Activated T-helper 1 cell treated with anti-CD3 and anti-CD28 coated beads, Interleukin-2, amount 50 U/mL, for 16 hours (primary cell): ENCODE results near the gene TLR9.
"Not testable (repeated sequence)": the region's sequence is repeated elsewhere in the genome, so short reads cannot be mapped to it uniquely, and the experiment has no call there.

Source experiments
- DNase-seq, 2 donors: peaks; one replicate each; pipeline ENCODE4 v3.0.0-alpha.2; 2020; ENCODE audit warnings: low read depth in 1 of 2, low spot score in 1 of 2

The TLR9 gene

GRCh38 chr3:52196977-52197376, 28.5 kb downstream of the TLR9 start:
- no peak for DNase-seq

- DNase-seq, result no peak
Observed at GRCh38 chr3:52195823-52196331, 29.6 kb downstream of the TLR9 start.

GRCh38 chr3:52195291-52195597, 30.2 kb downstream of the TLR9 start:
- DNase-seq, result no peak

DNA sequence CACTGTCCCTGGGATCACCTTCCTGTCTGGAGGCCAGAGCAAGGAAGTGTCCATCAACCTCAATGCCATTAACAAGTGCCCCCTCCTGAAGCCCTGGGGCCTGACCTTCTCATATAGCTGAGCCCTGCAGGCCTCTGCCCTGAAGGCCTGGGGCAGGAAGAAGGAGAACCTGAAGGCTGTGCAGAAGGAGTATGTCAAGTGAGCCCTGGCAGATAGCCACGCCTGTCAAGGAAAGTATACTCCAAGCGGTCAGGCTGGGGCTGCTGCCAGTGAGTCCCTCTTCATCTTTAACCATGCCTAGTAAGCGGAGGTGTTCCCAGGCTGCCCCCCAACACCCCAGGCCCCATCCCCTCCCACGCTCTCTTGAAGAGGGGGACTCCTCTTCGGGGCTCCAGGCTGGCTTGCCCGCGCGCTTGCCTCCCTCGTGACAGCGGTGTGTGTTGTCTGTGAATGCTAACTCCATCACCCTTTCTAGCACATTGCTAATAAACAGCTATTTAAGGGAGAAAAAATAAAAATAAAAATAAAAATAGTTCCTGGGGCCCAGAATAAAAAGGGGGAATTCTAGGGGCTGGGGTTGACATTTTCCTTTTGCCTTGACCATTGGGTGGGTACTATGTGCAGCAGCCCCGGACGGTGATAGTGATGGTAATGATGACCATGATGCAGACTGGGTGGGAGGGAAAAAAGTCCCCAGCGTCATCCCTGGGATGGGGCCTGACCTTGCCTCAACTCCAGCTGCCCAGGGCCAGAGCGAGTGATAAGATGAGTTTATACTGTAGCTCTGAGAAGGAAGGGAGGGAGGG, 30.8 kb downstream of the TLR9 start:
- DNase-seq, result no peak

DNA sequence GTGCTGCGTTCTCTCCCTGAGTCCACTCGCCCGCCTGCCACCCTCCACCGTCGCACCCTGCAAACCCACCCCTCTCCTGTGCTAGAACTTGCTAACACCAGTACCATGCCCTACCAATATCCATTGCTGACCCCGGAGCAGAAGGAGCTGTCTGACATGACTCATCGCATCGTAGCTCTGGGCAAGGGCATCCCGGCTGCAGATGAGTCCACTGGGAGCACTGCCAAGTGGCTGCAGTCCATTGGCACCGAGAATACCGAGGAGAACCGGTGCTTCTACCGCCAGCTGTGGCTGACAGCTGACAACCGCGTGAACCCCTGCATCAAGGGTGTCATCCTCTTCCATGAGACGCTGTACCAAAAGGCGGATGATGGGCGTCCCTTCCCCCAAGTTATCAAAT, 32.4 kb downstream of the TLR9 start:
- no peak for DNase-seq

GRCh38 chr3:52191663-52192062, 33.8 kb downstream of the TLR9 start:
- no peak for DNase-seq

DNA sequence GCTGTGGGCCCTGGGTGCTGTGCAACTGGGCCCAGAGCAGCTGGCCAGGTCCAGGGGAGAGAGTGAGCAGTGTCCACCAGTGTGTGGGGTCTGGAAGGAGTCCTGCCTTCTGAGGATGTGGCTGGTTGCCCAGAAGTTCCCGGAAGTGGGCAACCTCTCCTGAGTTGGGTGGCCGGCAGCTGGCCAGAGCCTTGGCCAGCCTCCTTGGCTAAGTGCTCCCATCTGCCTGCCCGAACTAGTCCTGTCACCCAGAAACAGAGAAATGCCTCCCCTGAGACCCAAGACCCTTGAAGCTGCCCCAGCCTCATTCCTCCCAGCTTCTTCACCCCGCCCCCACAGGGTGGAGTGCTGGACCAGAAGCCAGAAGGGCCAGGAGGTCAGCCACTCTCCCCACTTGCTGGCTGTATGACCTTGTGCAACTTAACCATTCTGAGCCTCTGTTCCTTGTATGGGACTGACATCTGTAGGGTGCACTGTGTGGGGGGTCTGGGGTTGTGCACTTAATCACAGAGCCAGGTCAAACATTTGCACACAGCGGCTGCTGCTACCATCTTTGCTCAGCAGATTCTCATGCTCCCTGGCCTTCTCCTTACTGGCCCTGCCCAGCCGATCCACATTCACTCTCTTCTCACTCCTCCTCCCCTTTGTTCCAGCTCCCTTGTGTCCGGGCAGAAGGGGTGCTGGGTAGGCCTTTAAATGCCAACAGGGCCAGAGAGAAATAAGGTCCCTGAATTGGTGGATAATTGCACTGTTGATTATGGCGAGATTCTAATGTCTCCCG, 35.0 kb downstream of the TLR9 start:
- no peak for DNase-seq

DNA sequence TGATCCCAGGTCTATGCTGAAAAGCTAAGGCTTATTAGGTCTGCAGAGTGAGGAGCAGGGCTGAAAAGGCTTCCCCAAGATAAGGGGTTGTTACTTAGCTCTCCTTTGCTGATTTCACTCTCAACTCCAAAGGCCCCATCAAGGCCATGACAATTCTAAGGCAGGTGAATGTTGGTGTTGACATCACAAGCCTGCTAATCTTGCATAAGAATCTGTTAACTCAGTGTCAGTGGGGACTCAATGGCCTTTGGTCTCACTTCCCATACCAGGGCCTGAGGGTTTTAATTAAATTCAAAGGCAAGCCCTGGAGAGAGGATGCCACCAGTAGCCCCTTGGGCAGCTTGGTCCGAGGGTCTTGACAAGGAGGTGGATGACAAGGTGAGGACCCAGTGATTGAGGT, 36.9 kb downstream of the TLR9 start:
- DNase-seq, result no peak

GRCh38 chr3:52186729-52187128, 38.7 kb downstream of the TLR9 start:
- no peak for DNase-seq

DNA sequence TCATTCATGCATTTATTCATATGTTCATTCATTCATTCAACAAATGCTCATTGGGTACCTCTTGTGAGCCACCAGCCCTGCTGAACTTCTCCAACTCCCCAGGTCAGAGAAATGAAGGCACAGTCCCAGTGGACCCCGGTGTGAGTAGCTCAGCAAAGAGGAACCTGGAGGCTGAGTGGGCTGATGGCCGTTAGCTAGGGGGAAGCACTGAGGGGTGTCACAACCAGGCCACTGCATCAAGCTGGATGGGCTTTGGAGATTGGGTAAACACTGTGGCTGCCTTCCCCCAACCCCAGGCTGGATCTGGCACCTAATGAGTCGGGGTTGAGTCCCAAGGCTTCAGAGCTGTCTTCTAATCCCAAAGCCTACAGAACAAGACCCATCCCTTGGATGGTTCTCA, 39.6 kb downstream of the TLR9 start:
- DNase-seq, result no peak

DNA sequence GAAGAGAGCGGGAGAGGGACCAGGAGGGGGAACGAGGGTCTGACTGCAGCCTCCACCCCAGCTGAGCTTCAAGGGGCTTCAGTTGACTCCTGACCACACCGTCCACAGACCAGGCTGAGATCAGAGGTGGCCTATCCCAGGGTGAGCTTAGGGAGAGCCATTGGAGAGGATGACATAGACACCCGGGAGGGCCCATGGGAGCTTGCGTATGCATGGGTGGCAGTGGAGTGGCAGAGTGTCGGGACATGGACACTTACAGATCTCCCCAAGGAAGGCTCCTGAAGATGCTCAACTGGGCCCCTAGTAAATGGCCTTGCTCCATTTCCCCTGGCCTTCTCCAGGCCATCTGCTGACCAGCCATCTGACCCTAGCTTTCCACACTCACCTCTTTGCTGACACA, 40.1 kb downstream of the TLR9 start:
- no peak for DNase-seq

DNA sequence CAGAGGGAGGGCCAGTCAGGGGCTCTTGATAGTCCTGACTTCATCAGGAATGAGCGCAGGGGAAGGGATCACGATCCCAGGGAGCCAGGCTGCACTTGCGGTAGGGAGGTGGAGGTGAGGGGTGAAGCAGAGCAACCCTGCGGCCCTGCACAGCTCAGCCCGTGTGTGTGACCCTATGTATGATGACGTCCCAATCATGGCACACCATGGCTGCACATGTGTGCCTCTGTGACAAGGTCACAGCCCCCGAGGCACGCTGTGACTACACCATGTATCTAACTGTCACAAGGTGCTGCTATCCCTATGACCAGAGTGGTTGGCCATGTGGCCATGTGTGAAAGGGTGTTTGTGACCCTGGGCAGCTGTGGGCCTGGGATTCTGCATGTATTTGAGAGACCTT, 40.8 kb downstream of the TLR9 start:
- no peak for DNase-seq

- no peak for DNase-seq
Observed at GRCh38 chr3:52183786-52184445, 41.5 kb downstream of the TLR9 start.

GRCh38 chr3:52182691-52183090, 42.8 kb downstream of the TLR9 start:
- DNase-seq, result no peak

DNA sequence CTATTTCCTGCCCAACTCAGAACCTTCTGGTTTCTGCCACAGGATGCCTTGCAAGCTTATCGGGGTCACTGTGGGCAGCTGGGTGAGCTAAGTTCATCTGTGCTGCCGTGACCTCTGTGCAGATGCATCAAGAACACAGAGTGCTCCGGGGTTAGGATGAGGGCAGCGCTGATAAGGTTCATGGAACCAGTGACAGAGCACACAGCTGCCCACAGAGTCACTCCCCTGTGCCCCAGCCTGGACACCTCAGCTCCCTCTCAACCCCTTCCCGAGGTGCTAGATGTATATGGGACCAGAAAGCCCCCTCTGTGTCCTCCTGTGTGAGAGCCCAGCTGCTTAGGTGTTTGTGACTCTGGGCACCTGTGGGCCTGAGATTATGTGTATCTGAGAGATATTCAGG, 43.2 kb downstream of the TLR9 start:
- DNase-seq, result no peak

DNA sequence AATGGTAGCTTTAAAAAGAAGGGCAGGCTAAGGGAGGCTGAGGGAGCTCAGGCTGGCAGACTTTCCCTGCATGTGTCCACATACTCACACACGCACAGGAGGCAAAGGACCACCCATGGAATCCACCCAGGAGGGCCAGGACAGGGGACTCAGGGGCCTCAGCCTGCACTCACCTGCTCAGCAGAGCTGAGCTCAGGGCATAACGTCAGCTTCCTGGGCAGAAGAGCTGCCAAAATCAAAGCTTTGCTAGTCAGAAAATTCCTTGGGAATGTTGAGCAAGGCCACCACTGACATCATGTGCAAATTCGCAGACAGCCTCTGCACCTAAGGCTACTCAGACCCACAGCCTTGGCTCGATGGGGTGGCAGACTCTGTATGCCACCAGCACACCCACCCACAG, 43.9 kb downstream of the TLR9 start:
- DNase-seq, result no peak

DNA sequence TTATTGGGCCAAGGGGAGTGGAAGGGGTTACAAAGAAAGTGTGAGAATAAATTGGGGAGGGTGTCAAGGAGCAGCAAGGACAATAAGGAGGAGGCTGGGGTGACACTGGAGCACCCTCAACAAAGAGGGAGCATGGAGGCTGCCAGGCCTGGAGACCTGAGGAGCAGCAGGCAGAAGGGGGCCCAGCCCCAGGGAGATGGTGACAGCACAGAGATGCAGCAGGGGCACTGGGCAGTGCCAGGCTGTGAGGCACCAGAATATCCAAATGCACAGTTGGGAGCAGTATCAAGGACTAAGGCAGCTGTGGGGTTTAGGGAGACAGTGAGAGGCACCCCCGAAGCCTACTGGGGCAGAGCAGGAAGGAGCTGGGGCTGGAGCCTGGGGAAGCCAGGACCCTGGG, 46.9 kb downstream of the TLR9 start:
- no peak for DNase-seq

DNA sequence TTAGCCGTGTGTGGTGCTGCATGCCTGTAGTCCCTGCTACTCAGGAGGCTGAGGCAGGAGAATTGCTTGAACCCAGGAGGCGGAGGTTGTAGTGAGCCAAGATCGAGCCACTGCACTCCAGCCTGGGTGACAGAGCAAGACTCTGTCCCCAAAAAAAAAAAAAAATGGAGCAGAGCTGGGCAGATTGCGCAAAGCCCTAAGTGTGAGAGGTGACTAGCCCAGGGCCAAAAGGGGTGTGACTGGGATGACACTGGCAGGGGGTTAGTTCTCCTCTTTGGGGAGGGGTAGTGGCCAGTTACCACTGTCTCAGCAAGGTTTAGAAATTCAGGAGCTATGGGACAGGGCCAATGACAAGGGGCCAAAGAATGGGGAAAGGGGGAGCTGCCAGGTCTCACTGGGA, 47.3 kb downstream of the TLR9 start:
- DNase-seq, result not testable (repeated sequence)

GRCh38 chr3:52177701-52178042, 47.8 kb downstream of the TLR9 start:
- DNase-seq, result no peak

DNA sequence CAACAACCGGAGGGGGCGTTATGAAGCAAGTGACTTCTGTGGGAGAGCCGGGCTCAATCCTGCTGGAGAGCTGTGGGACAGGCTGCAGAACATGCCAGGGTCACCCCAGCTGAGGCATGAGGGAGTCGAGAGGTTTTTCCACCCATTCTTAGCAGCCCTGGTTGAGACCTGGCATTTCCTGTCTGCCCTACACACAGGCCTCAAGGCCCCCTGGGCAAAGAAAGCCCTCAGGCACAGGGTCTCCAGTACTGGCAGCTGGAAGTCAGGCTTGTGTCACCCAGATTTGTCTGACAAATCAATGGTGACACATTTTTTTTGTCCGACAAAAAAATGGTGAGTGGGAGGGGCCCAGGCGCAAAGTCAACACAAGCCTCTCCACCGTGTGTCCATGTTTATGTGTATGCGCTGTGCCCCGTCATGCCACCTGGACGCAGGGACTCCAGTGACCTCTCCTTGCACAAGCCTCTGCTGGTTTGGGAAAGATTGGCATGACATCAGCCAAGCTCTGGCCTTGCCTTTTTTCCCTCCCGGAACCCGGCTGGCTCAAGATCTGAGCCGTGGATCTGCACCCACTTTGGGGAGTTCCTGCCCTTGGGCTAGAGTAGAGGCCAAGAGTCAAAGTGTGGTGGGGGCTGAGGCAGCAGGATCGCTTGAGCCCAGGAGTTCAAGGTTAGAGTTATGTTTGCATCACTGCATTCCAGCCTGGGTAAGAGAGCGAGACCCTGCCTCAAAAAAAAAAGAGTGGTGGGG, 48.3 kb downstream of the TLR9 start:
- DNase-seq, result no peak

GRCh38 chr3:52176180-52176752, 49.2 kb downstream of the TLR9 start:
- no peak for DNase-seq
